Vagina (tissue), 2 donors: Measurements from ENCODE around the gene TPCN2.

Experiments
- POLR2A ChIP-seq, 2 donors: fragments of 450-650 bp; IDR thresholded peaks; one replicate each; pipeline ENCODE4 v1.6.1; 2017; ENCODE audit warnings: antibody characterized with exemption in 2 of 2, mild to moderate bottlenecking in 2 of 2, moderate library complexity in 2 of 2
- POLR2AphosphoS5 ChIP-seq, 2 donors: sonication (generic); formaldehyde crosslinking; IDR thresholded peaks; one replicate each; pipeline ENCODE4 v1.9.0; 2017; ENCODE audit warnings: antibody characterized with exemption in 2 of 2, mild to moderate bottlenecking in 2 of 2, low read depth in 1 of 2; ENCODE audit not compliant: insufficient read depth in 1 of 2
- TF ChIP-seq, protein P1 (sequence below), 3 experiments: fragments of 450-650 bp in 2 of 3; fragments of 200-600 bp in 1 of 3; sonication (generic) in 1 of 3; IDR thresholded peaks; one replicate each; pipeline ENCODE4 v1.5.1; 2017 to 2019; ENCODE audit warnings: antibody characterized with exemption in 3 of 3, mild to moderate bottlenecking in 2 of 3, moderate library complexity in 2 of 3

DNA sequence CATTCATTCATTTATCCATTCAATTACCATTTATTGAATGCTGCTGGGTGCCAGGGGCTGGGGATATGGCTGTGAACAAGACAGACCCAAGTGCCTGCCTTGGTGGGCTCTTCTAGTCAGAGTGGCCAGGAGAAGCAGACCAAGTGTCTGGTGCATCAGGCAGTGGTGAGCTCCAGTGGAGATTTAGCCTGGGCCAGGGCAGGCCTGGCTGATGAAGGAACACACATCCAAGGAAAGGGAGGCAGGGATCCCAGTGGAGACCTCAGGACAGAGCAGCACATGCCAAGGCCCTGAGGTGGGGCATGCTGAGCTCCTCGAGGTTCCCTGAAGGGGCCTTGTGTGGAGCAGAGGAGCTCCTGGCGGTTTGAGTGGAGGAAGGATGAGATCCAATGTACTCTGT, 60.4 kb downstream of the TPCN2 start:
- TF ChIP-seq, protein P1, sequence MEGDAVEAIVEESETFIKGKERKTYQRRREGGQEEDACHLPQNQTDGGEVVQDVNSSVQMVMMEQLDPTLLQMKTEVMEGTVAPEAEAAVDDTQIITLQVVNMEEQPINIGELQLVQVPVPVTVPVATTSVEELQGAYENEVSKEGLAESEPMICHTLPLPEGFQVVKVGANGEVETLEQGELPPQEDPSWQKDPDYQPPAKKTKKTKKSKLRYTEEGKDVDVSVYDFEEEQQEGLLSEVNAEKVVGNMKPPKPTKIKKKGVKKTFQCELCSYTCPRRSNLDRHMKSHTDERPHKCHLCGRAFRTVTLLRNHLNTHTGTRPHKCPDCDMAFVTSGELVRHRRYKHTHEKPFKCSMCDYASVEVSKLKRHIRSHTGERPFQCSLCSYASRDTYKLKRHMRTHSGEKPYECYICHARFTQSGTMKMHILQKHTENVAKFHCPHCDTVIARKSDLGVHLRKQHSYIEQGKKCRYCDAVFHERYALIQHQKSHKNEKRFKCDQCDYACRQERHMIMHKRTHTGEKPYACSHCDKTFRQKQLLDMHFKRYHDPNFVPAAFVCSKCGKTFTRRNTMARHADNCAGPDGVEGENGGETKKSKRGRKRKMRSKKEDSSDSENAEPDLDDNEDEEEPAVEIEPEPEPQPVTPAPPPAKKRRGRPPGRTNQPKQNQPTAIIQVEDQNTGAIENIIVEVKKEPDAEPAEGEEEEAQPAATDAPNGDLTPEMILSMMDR (IDR thresholded peaks at IDR 0.05), result no peak
- no peak for TF ChIP-seq POLR2A (IDR thresholded peaks at IDR 0.05)
- no peak for TF ChIP-seq POLR2AphosphoS5 (IDR thresholded peaks at IDR 0.05; ENCODE audit: insufficient read depth in 1 of 2, low read depth in 1 of 2)
